Large intestine (tissue), 3 donors: ENCODE results near the gene WRNIP1. TPM values are rescaled to one million over a fixed set of nuclear protein-coding genes. Genes with fewer than 3 reads are reported as not detected.

Experiments
- DNase-seq, 2 donors: peaks; one replicate each; pipeline versions ENCODE4 v3.0.0 to v3.0.0-alpha.2; 2013
- H3K27ac ChIP-seq: one replicate; pipeline ENCODE4 v1.5.1; 2013; ENCODE audit warnings: low read length
- H3K27me3 ChIP-seq: 2 replicates; pipeline ENCODE4 v1.6.1; 2013; ENCODE audit warnings: low read length; ENCODE audit not compliant: control insufficient read depth, insufficient read depth
- H3K36me3 ChIP-seq: 2 replicates; pipeline ENCODE4 v1.6.1; 2013; ENCODE audit warnings: low read length; ENCODE audit not compliant: control insufficient read depth, insufficient read depth
- H3K4me1 ChIP-seq: one replicate; pipeline ENCODE4 v1.6.1; 2013; ENCODE audit warnings: low read length; ENCODE audit not compliant: control insufficient read depth, insufficient read depth
- H3K4me3 ChIP-seq: one replicate; pipeline ENCODE4 v1.5.1; 2013; ENCODE audit warnings: low read length
- H3K9me3 ChIP-seq: one replicate; pipeline ENCODE4 v1.6.1; 2013; ENCODE audit warnings: mild to moderate bottlenecking, low read depth, low read length, moderate library complexity; ENCODE audit not compliant: control insufficient read depth
- WGBS: methylation state at CpG from one replicate; pipeline ENCODE4 v1.1.5; 2013; ENCODE audit warnings: low lambda C conversion rate; ENCODE audit not compliant: insufficient coverage; 5-methylcytosine and 5-hydroxymethylcytosine counted together
- polyA plus RNA-seq: library from polyadenylated mRNA; unstranded; fragments of 120-200 nt; gene quantifications from one replicate; pipeline ENCODE4 v1.2.1, GENCODE V29; 2013

WRNIP1 gene
- polyA plus RNA-seq, 1 donor: 40.4 TPM

- no peak within 1 kb of the TSS for H3K27ac ChIP-seq
- no peaks in the 10 kb centered on the region for H3K9me3 ChIP-seq
- H3K4me1 ChIP-seq: no peaks in the 10 kb centered on the region
- no peak for DNase-seq
- no peak within 1 kb of the TSS for H3K4me3 ChIP-seq
- WGBS: no CpG with 5 or more reads among the region's 7 CpGs
- H3K27me3 ChIP-seq: no peaks in the 10 kb centered on the region
- H3K36me3 ChIP-seq: no peaks in the 10 kb centered on the region
Measured at GRCh38 chr6:2750832-2751231, 14.4 kb upstream of the WRNIP1 start, which contains the start of gene MYLK4. MYLK4 (minus strand) TSS chr6:2750922; CDS start chr6:2749294, 1,628 bp downstream.

DNA sequence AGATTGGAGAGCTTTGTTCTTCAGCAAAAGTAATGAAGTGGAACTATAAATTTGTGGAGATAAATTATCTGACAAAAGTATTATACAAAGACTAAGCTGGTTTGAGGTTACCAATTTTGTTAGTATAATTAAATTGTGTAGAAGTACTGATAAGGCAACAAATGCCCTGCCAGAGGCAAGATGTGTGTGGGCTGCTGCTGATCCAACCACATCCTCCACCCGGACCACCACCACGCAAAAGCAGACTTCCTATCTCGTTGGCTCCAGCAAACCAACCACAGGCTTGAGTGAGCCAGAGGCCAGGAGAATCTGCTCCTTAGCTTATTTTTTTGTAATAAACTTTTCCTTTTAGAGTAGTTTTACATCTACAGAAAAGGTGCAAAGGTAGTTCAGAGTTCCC lies 13.3 kb upstream of the WRNIP1 start:
- WGBS: no CpG with 5 or more reads among the region's 3 CpGs
- no peaks in the 10 kb centered on the region for H3K9me3 ChIP-seq

GRCh38 chr6:2752477-2753109 lies 12.6 kb upstream of the WRNIP1 start:
- DNase-seq: no peak
- Histone ChIP-seq H3K9me3 (no peaks in the 10 kb centered on the region), H3K27ac (no peak overlapping the region), H3K27me3 (no peaks in the 10 kb centered on the region), H3K36me3 (no peaks in the 10 kb centered on the region), H3K4me3 (no peak overlapping the region), H3K4me1 (no peaks in the 10 kb centered on the region)
- no CpG with 5 or more reads among the region's 5 CpGs for WGBS

More for the DNA sequence above, 13.3 kb upstream of the WRNIP1 start:
- Histone ChIP-seq H3K27ac (no peak overlapping the region), H3K4me3 (no peak overlapping the region), H3K36me3 (no peaks in the 10 kb centered on the region), H3K4me1 (no peaks in the 10 kb centered on the region), H3K27me3 (no peaks in the 10 kb centered on the region)
- DNase-seq: no peak

DNA sequence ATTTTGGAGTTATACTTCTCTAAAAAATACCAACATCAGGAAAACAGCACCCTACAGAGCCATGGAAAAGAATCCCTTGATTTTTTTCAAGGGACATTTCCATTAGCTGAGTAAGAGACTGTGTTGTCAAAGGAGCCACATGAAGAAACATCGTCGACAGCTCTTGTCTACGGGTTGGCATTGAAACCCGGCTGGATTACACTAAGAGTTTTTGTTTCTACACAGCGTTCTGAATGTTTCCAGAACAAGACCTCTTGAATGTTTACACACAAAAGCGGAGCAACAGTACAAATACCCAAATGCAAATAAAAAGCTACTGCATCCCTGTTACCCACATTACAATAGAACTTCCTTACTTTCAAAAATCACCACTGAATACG lies 12.1 kb upstream of the WRNIP1 start:
- Histone ChIP-seq H3K27me3 (no peaks in the 10 kb centered on the region), H3K4me1 (no peaks in the 10 kb centered on the region), H3K27ac (no peak overlapping the region), H3K4me3 (no peak overlapping the region), H3K36me3 (no peaks in the 10 kb centered on the region), H3K9me3 (no peaks in the 10 kb centered on the region)
- no peak for DNase-seq
- WGBS: 100% methylated on average over 2 of the region's 7 CpGs

GRCh38 chr6:2753743-2754142 lies 11.4 kb upstream of the WRNIP1 start:
- Histone ChIP-seq H3K9me3 (no peaks in the 10 kb centered on the region), H3K27me3 (no peaks in the 10 kb centered on the region), H3K4me3 (no peak overlapping the region), H3K36me3 (no peaks in the 10 kb centered on the region), H3K27ac (no peak overlapping the region), H3K4me1 (no peaks in the 10 kb centered on the region)
- no peak for DNase-seq

DNA sequence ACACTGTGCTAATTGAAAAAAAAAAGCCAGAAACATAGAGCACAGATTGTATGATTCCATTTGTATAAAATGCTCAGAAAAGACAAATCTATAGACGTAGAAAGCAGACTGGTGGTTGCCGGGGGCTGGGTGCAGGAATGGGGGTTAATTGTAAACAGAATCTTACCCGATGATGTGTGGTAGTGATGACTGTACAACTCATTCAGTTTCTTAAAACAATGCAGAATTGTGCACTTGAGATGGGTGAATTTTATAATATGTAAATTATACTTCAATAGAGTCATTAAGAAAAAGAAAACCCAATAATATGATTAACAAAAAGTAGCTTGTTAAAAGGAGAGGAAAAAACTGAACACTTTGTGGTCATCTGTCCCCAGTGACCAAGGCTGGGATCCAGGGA lies 10.8 kb upstream of the WRNIP1 start:
- Histone ChIP-seq H3K4me1 (no peaks in the 10 kb centered on the region), H3K27me3 (no peaks in the 10 kb centered on the region), H3K9me3 (no peaks in the 10 kb centered on the region), H3K4me3 (no peak overlapping the region), H3K27ac (no peak overlapping the region), H3K36me3 (no peaks in the 10 kb centered on the region)
- WGBS: 80% methylated on average over 1 of the region's 3 CpGs
- no peak for DNase-seq

- no peaks in the 10 kb centered on the region for H3K27me3 ChIP-seq
- no peaks in the 10 kb centered on the region for H3K4me1 ChIP-seq
- H3K36me3 ChIP-seq: no peaks in the 10 kb centered on the region
- H3K9me3 ChIP-seq: no peaks in the 10 kb centered on the region
- H3K4me3 ChIP-seq: no peak overlapping the region
- H3K27ac ChIP-seq: no peak overlapping the region
- 94% methylated on average over 1 of the region's 1 CpG for WGBS
- DNase-seq: no peak
Measured at GRCh38 chr6:2754911-2755310, 10.3 kb upstream of the WRNIP1 start.

DNA sequence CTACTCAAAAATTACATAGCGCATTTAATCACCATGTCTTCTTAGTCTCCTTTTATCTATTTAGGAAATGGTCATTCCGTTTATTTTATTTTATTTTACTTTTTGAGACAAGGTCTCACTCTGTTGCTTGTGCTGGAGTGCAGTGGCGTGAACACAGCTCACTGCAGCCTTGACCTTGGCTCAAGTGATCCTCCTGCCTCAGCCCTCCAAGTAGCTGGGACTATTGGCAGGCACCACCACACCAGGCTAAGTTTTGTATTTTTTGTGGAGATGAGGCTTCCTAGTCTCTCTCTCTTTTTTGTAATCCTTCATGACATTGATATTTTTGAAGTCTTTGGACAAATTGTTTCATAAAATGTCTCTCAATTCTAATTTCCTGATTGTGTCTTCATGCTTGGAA lies 9.7 kb upstream of the WRNIP1 start:
- no peaks in the 10 kb centered on the region for H3K27me3 ChIP-seq
- DNase-seq: no peak
- no peak overlapping the region for H3K27ac ChIP-seq
- H3K9me3 ChIP-seq: no peaks in the 10 kb centered on the region
- H3K36me3 ChIP-seq: no peaks in the 10 kb centered on the region
- no peaks in the 10 kb centered on the region for H3K4me1 ChIP-seq
- WGBS: 100% methylated on average over 1 of the region's 3 CpGs
- H3K4me3 ChIP-seq: no peak overlapping the region

- Histone ChIP-seq H3K9me3 (no peaks in the 10 kb centered on the region), H3K4me3 (no peak overlapping the region), H3K4me1 (no peaks in the 10 kb centered on the region), H3K36me3 (no peaks in the 10 kb centered on the region), H3K27me3 (no peaks in the 10 kb centered on the region), H3K27ac (no peak overlapping the region)
- DNase-seq: no peak
- 100% methylated on average over 1 of the region's 2 CpGs for WGBS
Measured at GRCh38 chr6:2756241-2756640, 9.0 kb upstream of the WRNIP1 start.

DNA sequence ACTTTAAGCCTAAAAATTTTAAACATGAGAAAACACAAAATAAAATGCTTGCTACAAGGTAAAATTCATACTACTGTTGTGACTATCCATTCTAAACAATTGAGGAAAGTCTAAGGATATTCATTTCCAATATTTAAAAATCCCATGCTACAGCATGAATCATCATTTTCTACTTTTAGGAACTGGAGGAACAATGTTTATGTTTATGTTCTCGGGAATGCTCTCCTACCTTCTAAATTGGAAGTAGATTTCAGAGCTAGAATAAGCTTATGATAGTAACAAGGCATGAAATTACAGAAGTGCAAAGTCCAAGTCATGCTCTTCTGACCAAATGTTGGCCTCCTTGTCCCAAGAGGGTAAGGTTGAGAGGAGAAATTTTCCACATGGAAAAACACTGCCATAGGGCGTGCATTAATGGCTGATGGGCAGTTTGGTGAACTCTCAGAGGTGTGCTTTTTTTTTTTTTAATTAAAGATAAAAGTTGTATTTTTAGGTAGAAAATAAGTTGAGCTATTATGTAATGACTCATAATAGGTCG lies 8.4 kb upstream of the WRNIP1 start:
- no peak overlapping the region for H3K4me3 ChIP-seq

GRCh38 chr6:2758980-2759379 lies 6.2 kb upstream of the WRNIP1 start:
- Histone ChIP-seq H3K4me1 (no peaks in the 10 kb centered on the region), H3K27ac (no peak overlapping the region), H3K9me3 (peaks cover 6% of the 10 kb centered on the region), H3K36me3 (no peaks in the 10 kb centered on the region), H3K27me3 (no peaks in the 10 kb centered on the region), H3K4me3 (no peak overlapping the region)
- DNase-seq: no peak
- no CpG with 5 or more reads among the region's 3 CpGs for WGBS

More for the DNA sequence above, 8.4 kb upstream of the WRNIP1 start:
- Histone ChIP-seq H3K9me3 (no peaks in the 10 kb centered on the region), H3K4me1 (no peaks in the 10 kb centered on the region), H3K27me3 (no peaks in the 10 kb centered on the region), H3K27ac (no peak overlapping the region), H3K36me3 (no peaks in the 10 kb centered on the region)
- WGBS: 83% methylated on average over 1 of the region's 3 CpGs
- DNase-seq: no peak
